Placental pericyte (primary cell): Measurements from ENCODE around the gene GGA3. TPM values are rescaled to one million over a fixed set of nuclear protein-coding genes. Genes with fewer than 3 reads are reported as not detected.

Source experiments
- total RNA-seq: library from RNA; depleted of rRNA; stranded (reverse); fragments of >200 nt; gene quantifications from 2 replicates; pipeline ENCODE4 v1.2.3, GENCODE V29; 2012

The GGA3 gene
- 19.7 and 23.0 TPM in 2 replicates for total RNA-seq

GRCh38 chr17:75261336-75262111, at the start of gene GGA3, which contains the start of gene MRPS7:
Gene GGA3, minus strand, starts transcription at chr17:75261606. Its CDS starts 19 bp downstream, at chr17:75261587.
Gene MRPS7, plus strand, starts transcription at chr17:75261879. Its CDS starts 22 bp downstream, at chr17:75261901.

GRCh38 chr17:75289115-75289831, 27.9 kb upstream of the GGA3 start, which contains the start of gene SLC25A19:
Gene SLC25A19, minus strand, starts transcription at chr17:75289433. Its CDS starts 2,669 bp downstream, at chr17:75286764.

GRCh38 chr17:75270966-75271232, 9.5 kb upstream of the GGA3 start, which contains the start of gene MIF4GD:
Gene MIF4GD, minus strand, starts transcription at chr17:75271231. Its CDS starts 1,036 bp downstream, at chr17:75270195.

GRCh38 chr17:75205037-75205792, 56.2 kb downstream of the GGA3 start, which contains the start of gene NUP85:
Gene NUP85, plus strand, starts transcription at chr17:75205679. Its CDS starts 83 bp downstream, at chr17:75205762.

Other genes starting within 250 kb of the GGA3 start
- 31.5 and 40.9 TPM in 2 replicates for gene MRPL58, start 248.9 kb downstream of the GGA3 start, total RNA-seq
- 163 and 256 TPM in 2 replicates for gene ATP5PD, start 214.6 kb downstream of the GGA3 start, total RNA-seq
- 17.9 and 18.2 TPM in 2 replicates for gene KCTD2, start 214.4 kb downstream of the GGA3 start, total RNA-seq
- gene SLC16A5, start 173.7 kb downstream of the GGA3 start, total RNA-seq: 8.2 and 19.3 TPM in 2 replicates
- gene ARMC7, start 151.6 kb downstream of the GGA3 start, total RNA-seq: 3.0 and 3.7 TPM in 2 replicates
- 67.0 and 87.0 TPM in 2 replicates for gene NT5C, start 129.9 kb downstream of the GGA3 start, total RNA-seq
- 48.4 and 187 TPM in 2 replicates for gene JPT1, start 107.1 kb downstream of the GGA3 start, total RNA-seq
- 66.3 and 95.6 TPM in 2 replicates for gene SUMO2, start 78.6 kb downstream of the GGA3 start, total RNA-seq
- 16.6 and 55.3 TPM in 2 replicates for gene NUP85, start 55.9 kb downstream of the GGA3 start, total RNA-seq
- 61.8 and 70.5 TPM in 2 replicates for gene MRPS7, start 273 bp upstream of the GGA3 start, total RNA-seq
- gene MIF4GD, start 9.6 kb upstream of the GGA3 start, total RNA-seq: 5.6 and 9.2 TPM in 2 replicates
- gene SLC25A19, start 27.8 kb upstream of the GGA3 start, total RNA-seq: 4.4 and 10.2 TPM in 2 replicates
- gene GRB2, start 144.1 kb upstream of the GGA3 start, total RNA-seq: 64.8 and 103 TPM in 2 replicates
- 35.1 and 58.4 TPM in 2 replicates for gene TMEM94, start 195.0 kb upstream of the GGA3 start, total RNA-seq